Endothelial cell (in vitro differentiated cells): Measurements from ENCODE around the gene CACTIN. TPM values are rescaled to one million over a fixed set of nuclear protein-coding genes. Genes with fewer than 3 reads are reported as not detected.

Experiments used
- DNase-seq: peaks from one replicate; pipeline ENCODE4 v3.0.0; 2021; ENCODE audit warnings: low spot score
- H3K27ac Mint-ChIP-seq: one replicate; pipeline ENCODE4 v1.8.0; 2021; ENCODE audit warnings: mixed read lengths, inconsistent platforms; ENCODE audit not compliant: unreplicated experiment
- H3K27me3 Mint-ChIP-seq: one replicate; pipeline ENCODE4 v1.8.0; 2021; ENCODE audit warnings: mild to moderate bottlenecking, moderate library complexity, mixed read lengths, inconsistent platforms; ENCODE audit not compliant: unreplicated experiment
- H3K36me3 Mint-ChIP-seq: one replicate; pipeline ENCODE4 v1.8.0; 2021; ENCODE audit warnings: mild to moderate bottlenecking, low read depth, mixed read lengths, inconsistent platforms; ENCODE audit not compliant: unreplicated experiment
- H3K4me1 Mint-ChIP-seq: one replicate; pipeline ENCODE4 v1.8.0; 2021; ENCODE audit warnings: mild to moderate bottlenecking, mixed read lengths, inconsistent platforms; ENCODE audit not compliant: unreplicated experiment
- H3K4me3 Mint-ChIP-seq: one replicate; pipeline ENCODE4 v1.8.0; 2021; ENCODE audit warnings: mild to moderate bottlenecking, mixed read lengths, inconsistent platforms; ENCODE audit not compliant: unreplicated experiment
- H3K9me3 Mint-ChIP-seq: one replicate; pipeline ENCODE4 v1.8.0; 2021; ENCODE audit warnings: mixed read lengths, inconsistent platforms; ENCODE audit not compliant: unreplicated experiment
- total RNA-seq: library from RNA; stranded (reverse); fragmentation: NEBNext Ultra II Directional; extraction: Animal tissue kit (Norgen Biotek cat#: 25700); gene quantifications from one replicate; pipeline ENCODE4 v1.2.1, GENCODE V29; 2021; ENCODE audit not compliant: unreplicated experiment
- TF ChIP-seq, protein P1 (sequence below): fragments of 200-600 bp; sonication (generic); IDR thresholded peaks from one replicate; pipeline ENCODE4 v1.5.0; 2021; ENCODE audit warnings: antibody characterized with exemption; ENCODE audit not compliant: unreplicated experiment

Gene CACTIN
- total RNA-seq, 1 donor from 2014 or later, result 31.8 TPM

- TF ChIP-seq, protein P1, sequence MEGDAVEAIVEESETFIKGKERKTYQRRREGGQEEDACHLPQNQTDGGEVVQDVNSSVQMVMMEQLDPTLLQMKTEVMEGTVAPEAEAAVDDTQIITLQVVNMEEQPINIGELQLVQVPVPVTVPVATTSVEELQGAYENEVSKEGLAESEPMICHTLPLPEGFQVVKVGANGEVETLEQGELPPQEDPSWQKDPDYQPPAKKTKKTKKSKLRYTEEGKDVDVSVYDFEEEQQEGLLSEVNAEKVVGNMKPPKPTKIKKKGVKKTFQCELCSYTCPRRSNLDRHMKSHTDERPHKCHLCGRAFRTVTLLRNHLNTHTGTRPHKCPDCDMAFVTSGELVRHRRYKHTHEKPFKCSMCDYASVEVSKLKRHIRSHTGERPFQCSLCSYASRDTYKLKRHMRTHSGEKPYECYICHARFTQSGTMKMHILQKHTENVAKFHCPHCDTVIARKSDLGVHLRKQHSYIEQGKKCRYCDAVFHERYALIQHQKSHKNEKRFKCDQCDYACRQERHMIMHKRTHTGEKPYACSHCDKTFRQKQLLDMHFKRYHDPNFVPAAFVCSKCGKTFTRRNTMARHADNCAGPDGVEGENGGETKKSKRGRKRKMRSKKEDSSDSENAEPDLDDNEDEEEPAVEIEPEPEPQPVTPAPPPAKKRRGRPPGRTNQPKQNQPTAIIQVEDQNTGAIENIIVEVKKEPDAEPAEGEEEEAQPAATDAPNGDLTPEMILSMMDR, result no peak
- Mint-ChIP-seq H3K4me3 (no peak overlapping the region), H3K4me1 (no peaks in the 10 kb centered on the region), H3K36me3 (peaks cover 5% of the 10 kb centered on the region), H3K27ac (no peak overlapping the region), H3K27me3 (peaks cover 5% of the 10 kb centered on the region), H3K9me3 (no peaks in the 10 kb centered on the region)
- DNase-seq, result no peak
Observed at GRCh38 chr19:3615524-3616135, 11.0 kb downstream of the CACTIN start.

- H3K9me3 Mint-ChIP-seq, result no peaks in the 10 kb centered on the region
- peaks cover 5% of the 10 kb centered on the region for H3K36me3 Mint-ChIP-seq
- H3K27ac Mint-ChIP-seq, result no peak overlapping the region
- H3K4me3 Mint-ChIP-seq, result no peak overlapping the region
- TF ChIP-seq, protein P1, result no peak
- peaks cover 7% of the 10 kb centered on the region for H3K27me3 Mint-ChIP-seq
- H3K4me1 Mint-ChIP-seq, result no peaks in the 10 kb centered on the region
- DNase-seq, result no peak
Observed at GRCh38 chr19:3614858-3615505, 11.6 kb downstream of the CACTIN start.

DNA sequence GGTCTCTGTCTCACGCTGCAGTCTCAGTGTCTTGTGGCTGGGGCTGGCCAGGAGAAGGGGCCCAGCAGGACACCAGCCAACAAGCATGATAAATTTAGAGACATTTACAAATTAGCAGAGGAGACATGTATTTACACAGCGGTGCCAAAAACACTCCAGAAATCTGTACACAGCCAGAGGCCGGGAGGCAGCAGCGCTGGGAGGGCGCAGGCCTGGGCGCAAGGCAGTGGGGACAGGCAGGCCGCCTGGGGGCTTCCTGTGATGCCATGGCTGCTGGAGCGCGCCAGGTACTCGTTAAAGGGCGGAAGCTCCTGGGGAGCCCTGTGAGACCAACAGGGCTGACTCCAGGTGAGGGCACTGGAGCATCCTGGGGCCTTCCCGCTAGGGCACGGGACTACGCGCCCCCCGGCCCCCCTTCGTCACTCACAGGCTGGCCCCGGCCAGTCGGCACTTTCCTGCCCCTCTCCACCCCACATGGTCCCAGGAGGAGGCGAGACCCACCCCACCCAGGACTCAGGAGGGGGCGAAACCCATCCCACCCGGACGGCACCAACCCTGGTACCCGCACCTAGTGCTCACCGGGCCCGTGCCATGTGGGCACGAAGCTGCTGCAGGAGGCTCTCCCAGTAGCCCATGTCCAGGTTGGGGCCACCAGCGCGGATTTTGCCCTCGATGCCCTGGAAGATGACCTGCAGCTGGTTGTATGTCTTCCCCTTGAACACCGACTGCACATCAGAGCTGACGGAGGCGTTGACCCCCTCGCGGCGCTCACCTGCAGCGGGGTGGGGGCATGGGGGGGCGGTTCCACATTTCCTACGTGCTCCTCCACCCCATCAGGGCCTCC, 12.6 kb downstream of the CACTIN start:
- H3K36me3 Mint-ChIP-seq, result peaks cover 5% of the 10 kb centered on the region
- DNase-seq, result no peak
- peaks cover 7% of the 10 kb centered on the region for H3K27me3 Mint-ChIP-seq
- H3K4me1 Mint-ChIP-seq, result peaks cover 3% of the 10 kb centered on the region
- H3K9me3 Mint-ChIP-seq, result no peaks in the 10 kb centered on the region
- no peak overlapping the region for H3K27ac Mint-ChIP-seq
- H3K4me3 Mint-ChIP-seq, result no peak overlapping the region
- TF ChIP-seq, protein P1, result no peak

DNA sequence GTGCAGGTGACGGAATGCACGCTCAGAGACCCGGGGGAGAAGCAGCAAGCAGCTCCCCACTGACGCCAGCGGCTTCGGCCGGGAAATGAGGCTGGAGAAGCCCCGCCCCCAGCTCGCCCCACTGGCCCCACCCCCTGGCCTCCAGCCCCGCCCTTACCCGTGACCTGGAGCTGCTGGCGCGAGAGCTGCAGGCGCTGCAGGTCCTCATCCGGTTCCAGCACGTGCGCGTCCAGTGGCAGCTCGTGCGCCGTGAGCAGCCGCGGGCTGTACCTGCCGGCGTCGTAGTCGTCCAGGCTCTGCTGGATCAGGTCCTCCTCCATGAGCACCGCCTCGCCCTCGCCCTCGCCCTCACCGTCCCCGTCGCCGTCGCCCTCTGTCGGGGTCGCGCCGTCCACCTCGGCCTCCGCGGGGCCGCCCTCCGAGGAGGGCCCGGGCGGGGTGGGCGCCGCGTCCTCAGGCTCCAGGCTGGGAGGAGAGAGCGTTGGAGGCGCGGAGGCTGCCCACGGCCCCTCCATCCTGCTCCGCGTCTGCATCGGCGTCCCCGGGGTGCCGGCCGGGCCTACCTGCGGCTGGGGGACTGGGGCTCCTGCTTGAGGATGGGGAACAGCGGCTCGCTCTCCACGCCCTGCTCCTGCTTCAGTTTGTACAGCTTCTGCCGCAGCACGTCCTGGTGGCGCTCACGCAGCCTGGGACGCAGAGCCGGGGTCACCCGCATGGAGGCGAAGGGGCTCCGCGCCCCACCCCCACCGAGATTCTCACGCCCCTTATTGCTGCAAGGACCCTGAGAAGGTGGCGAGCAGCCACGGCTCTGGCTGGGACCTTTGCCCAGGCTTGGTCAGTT, 13.5 kb downstream of the CACTIN start:
- TF ChIP-seq, protein P1, result no peak
- peaks cover 7% of the 10 kb centered on the region for H3K27me3 Mint-ChIP-seq
- H3K4me3 Mint-ChIP-seq, result no peak overlapping the region
- no peak overlapping the region for H3K27ac Mint-ChIP-seq
- no peaks in the 10 kb centered on the region for H3K9me3 Mint-ChIP-seq
- no peak for DNase-seq
- peaks cover 5% of the 10 kb centered on the region for H3K36me3 Mint-ChIP-seq
- peaks cover 5% of the 10 kb centered on the region for H3K4me1 Mint-ChIP-seq
